MM.1S (cell line): ENCODE measurements around the gene TCF7L2.

Experiments used
- DNase-seq: peaks from one replicate; pipeline ENCODE4 v3.0.0-alpha.2; 2015
- H2AFZ ChIP-seq: fragments of 300-600 bp; sonication (generic); 2 replicates; pipeline ENCODE4 v1.6.0; 2016; ENCODE audit warnings: antibody characterized with exemption, low read length
- H3F3A ChIP-seq: fragments of 300-600 bp; sonication (generic); 2 replicates; pipeline ENCODE4 v1.6.1; 2016; ENCODE audit warnings: mild to moderate bottlenecking, antibody characterized with exemption, low read length, moderate library complexity, mixed read lengths; ENCODE audit not compliant: insufficient read depth
- H3K27ac ChIP-seq: fragments of 300-600 bp; sonication (generic); 2 replicates; pipeline ENCODE4 v1.5.1; 2016; ENCODE audit warnings: mild to moderate bottlenecking, low read length
- H3K27me3 ChIP-seq: fragments of 300-600 bp; sonication (generic); replicated peaks from 2 replicates; pipeline ENCODE4 v1.6.0; 2016; ENCODE audit warnings: low read length; ENCODE audit not compliant: insufficient read depth
- H3K36me3 ChIP-seq: fragments of 300-600 bp; sonication (generic); replicated peaks from 2 replicates; pipeline ENCODE4 v1.6.1; 2016; ENCODE audit warnings: mild to moderate bottlenecking, low read length, mixed read lengths; ENCODE audit not compliant: insufficient read depth
- H3K4me1 ChIP-seq: fragments of 300-600 bp; sonication (generic); 2 replicates; pipeline ENCODE4 v1.6.1; 2016; ENCODE audit warnings: low read length, mixed read lengths
- H3K4me2 ChIP-seq: fragments of 300-600 bp; sonication (generic); 2 replicates; pipeline ENCODE4 v1.6.0; 2016; ENCODE audit warnings: low read depth, low read length
- H3K4me3 ChIP-seq: fragments of 300-600 bp; sonication (generic); 2 replicates; pipeline ENCODE4 v1.5.1; 2016; ENCODE audit warnings: low read length, mixed read lengths
- H3K79me2 ChIP-seq: fragments of 300-600 bp; sonication (generic); 2 replicates; pipeline ENCODE4 v1.6.1; 2016; ENCODE audit warnings: mixed run types, low read length, mixed read lengths
- H3K9ac ChIP-seq: fragments of 300-600 bp; sonication (generic); 2 replicates; pipeline ENCODE4 v1.6.1; 2016; ENCODE audit warnings: low read length, mixed read lengths
- H3K9me2 ChIP-seq: fragments of 300-600 bp; sonication (generic); replicated peaks from 2 replicates; pipeline ENCODE4 v1.6.1; 2016; ENCODE audit warnings: mild to moderate bottlenecking, low read length, mixed read lengths; ENCODE audit not compliant: insufficient read depth
- H3K9me3 ChIP-seq: fragments of 300-600 bp; sonication (generic); replicated peaks from 2 replicates; pipeline ENCODE4 v1.6.1; 2016; ENCODE audit warnings: mild to moderate bottlenecking, low read length, mixed read lengths; ENCODE audit not compliant: insufficient read depth
- H4K20me1 ChIP-seq: fragments of 300-600 bp; sonication (generic); 2 replicates; pipeline ENCODE4 v1.6.1; 2016; ENCODE audit warnings: mild to moderate bottlenecking, low read length, moderate library complexity, mixed read lengths; ENCODE audit not compliant: insufficient read depth
- EZH2 ChIP-seq: fragments of 300-600 bp; sonication (generic); optimal IDR thresholded peaks from 2 replicates; pipeline ENCODE3; 2017; ENCODE audit warnings: low read depth, mild to moderate bottlenecking, antibody characterized with exemption, low read length, mixed read lengths
- EZH2phosphoT487 ChIP-seq: fragments of 300-600 bp; sonication (generic); IDR thresholded peaks from 2 replicates; pipeline ENCODE4 v1.6.1; 2018; ENCODE audit warnings: antibody characterized with exemption, low read length
- TF ChIP-seq, protein P1 (sequence below): fragments of 300-600 bp; sonication (generic); IDR thresholded peaks from 2 replicates; pipeline ENCODE4 v1.5.1; 2016; ENCODE audit warnings: antibody characterized with exemption, low read length, mixed read lengths

The TCF7L2 gene

DNA sequence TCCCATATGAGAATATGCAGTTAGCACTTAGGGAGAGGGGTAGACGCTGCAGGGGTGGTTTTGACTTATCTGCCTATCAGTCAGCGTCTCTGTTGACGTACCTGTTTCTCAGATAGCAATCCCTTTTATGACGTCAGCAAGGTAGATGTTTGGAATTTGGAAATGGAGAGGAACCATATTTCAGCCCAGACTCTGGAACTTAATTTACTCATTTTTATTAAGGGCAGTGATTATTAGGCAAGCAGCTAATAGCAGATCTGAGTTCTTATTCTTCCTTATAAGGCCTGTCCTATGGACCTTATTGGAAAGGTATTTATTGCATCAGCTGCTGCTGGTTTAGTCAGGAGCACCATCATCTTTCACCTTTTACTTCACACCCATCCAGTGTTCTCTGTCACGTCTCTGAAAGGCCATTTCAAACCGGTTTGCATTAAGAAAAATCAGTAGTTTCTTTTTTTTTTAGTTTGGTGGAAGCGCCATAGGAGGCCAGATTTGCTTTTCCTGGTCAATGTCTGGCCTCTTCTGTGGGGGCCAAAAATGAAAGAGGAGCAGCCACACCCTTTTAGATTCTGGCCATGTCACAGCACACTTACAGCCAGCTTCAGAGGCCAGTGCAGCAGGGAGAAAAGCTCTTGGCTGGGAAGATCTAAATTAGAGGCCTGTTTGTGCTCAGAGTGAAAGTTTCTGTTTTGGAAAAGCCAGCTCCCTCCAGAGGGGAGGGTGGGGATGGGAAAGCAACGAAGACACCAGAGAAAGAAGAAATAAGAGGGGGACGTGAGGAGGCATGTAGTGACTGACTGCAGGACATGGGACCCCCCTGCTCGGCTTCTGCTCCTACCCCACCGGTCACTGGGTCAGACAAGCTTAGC, 146.3 kb downstream of the TCF7L2 start:
- H3K4me1 ChIP-seq, result no peaks in the 10 kb centered on the region
- no peak for DNase-seq
- H3K4me2 ChIP-seq, result no peak overlapping the region
- H3K36me3 ChIP-seq, result no peaks in the 10 kb centered on the region
- H3K27ac ChIP-seq, result no peak overlapping the region
- no peaks in the 10 kb centered on the region for H3K9me2 ChIP-seq
- H3K79me2 ChIP-seq, result no peaks in the 10 kb centered on the region
- no peaks in the 10 kb centered on the region for H3K9me3 ChIP-seq
- H2AFZ ChIP-seq, result no peak overlapping the region
- H4K20me1 ChIP-seq, result no peaks in the 10 kb centered on the region
- no peak overlapping the region for H3K9ac ChIP-seq
- TF ChIP-seq, protein P1, sequence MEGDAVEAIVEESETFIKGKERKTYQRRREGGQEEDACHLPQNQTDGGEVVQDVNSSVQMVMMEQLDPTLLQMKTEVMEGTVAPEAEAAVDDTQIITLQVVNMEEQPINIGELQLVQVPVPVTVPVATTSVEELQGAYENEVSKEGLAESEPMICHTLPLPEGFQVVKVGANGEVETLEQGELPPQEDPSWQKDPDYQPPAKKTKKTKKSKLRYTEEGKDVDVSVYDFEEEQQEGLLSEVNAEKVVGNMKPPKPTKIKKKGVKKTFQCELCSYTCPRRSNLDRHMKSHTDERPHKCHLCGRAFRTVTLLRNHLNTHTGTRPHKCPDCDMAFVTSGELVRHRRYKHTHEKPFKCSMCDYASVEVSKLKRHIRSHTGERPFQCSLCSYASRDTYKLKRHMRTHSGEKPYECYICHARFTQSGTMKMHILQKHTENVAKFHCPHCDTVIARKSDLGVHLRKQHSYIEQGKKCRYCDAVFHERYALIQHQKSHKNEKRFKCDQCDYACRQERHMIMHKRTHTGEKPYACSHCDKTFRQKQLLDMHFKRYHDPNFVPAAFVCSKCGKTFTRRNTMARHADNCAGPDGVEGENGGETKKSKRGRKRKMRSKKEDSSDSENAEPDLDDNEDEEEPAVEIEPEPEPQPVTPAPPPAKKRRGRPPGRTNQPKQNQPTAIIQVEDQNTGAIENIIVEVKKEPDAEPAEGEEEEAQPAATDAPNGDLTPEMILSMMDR, result no peak
- TF ChIP-seq EZH2phosphoT487 (no peak), EZH2 (no peak)
- H3F3A ChIP-seq, result no peaks in the 10 kb centered on the region
- H3K27me3 ChIP-seq, result no peaks in the 10 kb centered on the region
- H3K4me3 ChIP-seq, result no peak overlapping the region

GRCh38 chr10:113097036-113097435, 147.0 kb downstream of the TCF7L2 start:
- Histone ChIP-seq H4K20me1 (no peaks in the 10 kb centered on the region), H3K79me2 (no peaks in the 10 kb centered on the region), H3K9ac (no peak overlapping the region), H3K27ac (no peak overlapping the region), H3K4me2 (no peak overlapping the region), H3F3A (no peaks in the 10 kb centered on the region), H3K4me1 (no peaks in the 10 kb centered on the region), H3K9me2 (no peaks in the 10 kb centered on the region), H3K4me3 (no peak overlapping the region), H3K36me3 (no peaks in the 10 kb centered on the region), H3K27me3 (no peaks in the 10 kb centered on the region), H3K9me3 (no peaks in the 10 kb centered on the region), H2AFZ (no peak overlapping the region)
- TF ChIP-seq EZH2phosphoT487, result no peak
- TF ChIP-seq, protein P1, result no peak
- TF ChIP-seq EZH2, result no peak
- no peak for DNase-seq

DNA sequence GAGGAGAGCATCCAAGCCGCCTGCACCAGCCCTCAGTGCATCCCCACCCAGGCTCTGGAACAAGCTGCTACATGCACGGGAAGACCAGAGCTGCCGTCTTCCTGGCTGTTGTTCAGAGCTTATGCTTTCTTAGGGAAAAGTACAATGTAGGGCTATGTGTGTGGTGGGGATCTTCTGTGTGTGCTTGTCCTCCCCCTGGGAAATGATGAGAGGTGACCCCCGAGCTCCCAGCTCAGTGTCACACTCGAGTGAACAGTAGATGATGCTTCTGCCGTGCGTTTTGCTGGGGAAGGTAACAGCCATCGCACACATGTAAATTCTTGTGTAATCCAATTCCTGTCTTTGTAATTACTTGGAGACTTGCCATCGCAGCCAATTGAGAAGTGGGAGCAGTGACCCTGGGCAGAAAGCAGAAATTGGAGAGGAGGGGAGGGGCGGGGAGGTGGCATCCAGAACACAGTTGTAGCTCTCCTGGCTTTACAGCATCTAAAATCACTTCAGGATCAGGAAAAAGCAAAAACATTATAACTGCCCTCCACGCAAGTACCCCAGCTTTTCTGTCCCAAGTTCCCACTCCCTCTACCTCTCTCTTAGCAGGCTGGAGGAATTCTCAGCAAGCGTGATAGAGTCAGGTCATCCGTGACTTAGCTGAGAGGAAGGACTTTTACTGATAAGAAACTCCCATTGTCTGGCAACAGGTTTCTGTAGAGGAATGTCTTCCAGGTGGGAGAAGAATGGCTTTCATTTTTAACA, 149.6 kb downstream of the TCF7L2 start:
- no peak for DNase-seq
- Histone ChIP-seq H3K9me3 (no peaks in the 10 kb centered on the region), H3K9me2 (no peaks in the 10 kb centered on the region), H2AFZ (no peak overlapping the region), H3K4me1 (no peaks in the 10 kb centered on the region), H3K9ac (no peak overlapping the region), H3K27me3 (no peaks in the 10 kb centered on the region), H3K36me3 (no peaks in the 10 kb centered on the region), H3K27ac (no peak overlapping the region), H3K4me3 (no peak overlapping the region), H4K20me1 (no peaks in the 10 kb centered on the region), H3F3A (no peaks in the 10 kb centered on the region), H3K79me2 (no peaks in the 10 kb centered on the region), H3K4me2 (no peak overlapping the region)
- TF ChIP-seq EZH2, result no peak
- no peak for TF ChIP-seq EZH2phosphoT487
- TF ChIP-seq, protein P1, result no peak
